Measurements from ENCODE around the gene PPHLN1. TPM values are rescaled to one million over a fixed set of nuclear protein-coding genes. Genes with fewer than 3 reads are reported as not detected.

Gene PPHLN1
- total and polyA plus RNA-seq, 2 of the 8 experiments (the other 6 are each of a cell fraction or from before 2014, with no cell fraction given) = 34.3 to 71.6 TPM

- TF ChIP-seq RAD21 (IDR thresholded peaks at IDR 0.05 in 1 of 2, conservative IDR thresholded peaks at IDR 0.05 in 1 of 2; ENCODE audit: low read depth in 2 of 2, low read length in 2 of 2) = no peak
Observed at GRCh38 chr12:42325326-42325652, 678 bp upstream of the PPHLN1 start (continued).

All from H1 (cell line).